B cell (primary cell): ENCODE measurements around the gene GNA12. TPM values are rescaled to one million over a fixed set of nuclear protein-coding genes. Genes with fewer than 3 reads are reported as not detected.

Experiments used
- ATAC-seq: fragments of 200-7000 bp; cut with Tn5 transposase; one replicate; pipeline ENCODE4 v1.10.0; 2021; ENCODE audit warnings: low read depth, mild to moderate bottlenecking, moderate number of reproducible peaks, moderate library complexity
- CTCF ChIA-PET: fragments of 350-600 bp; sonication (Branson Sonifier 250); formaldehyde crosslinking; loops from one replicate; lab custom pipeline; 2021; ENCODE audit warnings: antibody characterized with exemption, inconsistent platforms; lab: Charles Lee
- POLR2A ChIA-PET: fragments of 350-600 bp; sonication (Branson Sonifier 250); formaldehyde crosslinking; loops from one replicate; lab custom pipeline; 2021; ENCODE audit warnings: antibody characterized with exemption; lab: Charles Lee
- DNase-seq: peaks from one replicate; pipeline ENCODE4 v3.0.0; 2013
- H2AFZ ChIP-seq: 2 replicates; pipeline ENCODE4 v1.6.1; 2012; ENCODE audit warnings: mild to moderate bottlenecking, low read depth, low read length; ENCODE audit not compliant: insufficient read depth, poor library complexity, severe bottlenecking
- H3K27ac ChIP-seq, 2 donors: 1 replicate in 1 of 2; 2 replicates in 1 of 2; pipeline ENCODE4 v1.5.1; 2012 to 2013; ENCODE audit warnings: low read length in 2 of 2, mild to moderate bottlenecking in 2 of 2, moderate library complexity in 1 of 2
- H3K27me3 ChIP-seq, 4 experiments: fragments of 200-600 bp in 1 of 4; sonication (generic) in 1 of 4; replicated peaks in 1 of 4; 1 replicate in 2 of 4; 2 replicates in 2 of 4; pipeline versions ENCODE4 v1.6.1 to v1.7.0; 2013 to 2016; ENCODE audit warnings: low read length in 3 of 4, mild to moderate bottlenecking in 2 of 4, mixed read lengths in 1 of 4, moderate library complexity in 1 of 4; ENCODE audit not compliant: insufficient read depth in 4 of 4, control insufficient read depth in 3 of 4; ENCODE audit errors: control extremely low read depth in 1 of 4
- H3K36me3 ChIP-seq, 2 experiments: replicated peaks in 1 of 2; 1 replicate in 1 of 2; 2 replicates in 1 of 2; pipeline versions ENCODE4 v1.6.1 to v1.7.1; 2013; ENCODE audit warnings: low read length in 1 of 2; ENCODE audit not compliant: insufficient read depth in 2 of 2, control insufficient read depth in 1 of 2; ENCODE audit errors: control extremely low read depth in 1 of 2, extremely low read depth in 1 of 2
- H3K4me1 ChIP-seq, 2 donors: fragments of 200-600 bp in 1 of 2; sonication (generic) in 1 of 2; 1 replicate in 1 of 2; 2 replicates in 1 of 2; pipeline versions ENCODE4 v1.5.1 to v1.6.1; 2013 to 2017; ENCODE audit warnings: low read length in 2 of 2; ENCODE audit not compliant: control insufficient read depth in 2 of 2, insufficient read depth in 2 of 2
- H3K4me2 ChIP-seq: replicated peaks from 2 replicates; pipeline ENCODE3; 2012; ENCODE audit warnings: mild to moderate bottlenecking, low read depth, low read length; ENCODE audit not compliant: poor library complexity, severe bottlenecking
- H3K4me3 ChIP-seq, 5 experiments: fragments of 200-600 bp in 1 of 5; sonication (generic) in 1 of 5; 1 replicate in 3 of 5; 2 replicates in 2 of 5; pipeline versions ENCODE4 v1.5.1 to v1.7.0; 2011 to 2016; ENCODE audit warnings: low read length in 4 of 5, mild to moderate bottlenecking in 4 of 5, low read depth in 2 of 5, control low read depth in 1 of 5, moderate library complexity in 1 of 5; ENCODE audit not compliant: insufficient read depth in 1 of 5; ENCODE audit errors: control extremely low read depth in 1 of 5, extremely low read depth in 1 of 5
- H3K79me2 ChIP-seq: fragments of 200-600 bp; sonication (generic); one replicate; pipeline ENCODE4 v1.6.0; 2016; ENCODE audit warnings: low read length; ENCODE audit not compliant: control insufficient read depth, insufficient read depth
- H3K9ac ChIP-seq: fragments of 200-600 bp; sonication (generic); 2 replicates; pipeline ENCODE4 v1.6.1; 2017; ENCODE audit warnings: mild to moderate bottlenecking, low read length, moderate library complexity
- H3K9me3 ChIP-seq, 3 donors: one replicate each; pipeline versions ENCODE4 v1.6.1 to v1.7.1; 2013; ENCODE audit warnings: low read length in 2 of 3; ENCODE audit not compliant: control insufficient read depth in 2 of 3, insufficient read depth in 1 of 3; ENCODE audit errors: control extremely low read depth in 1 of 3
- H4K20me1 ChIP-seq: 2 replicates; pipeline ENCODE4 v1.6.0; 2012; ENCODE audit warnings: mild to moderate bottlenecking, low read length; ENCODE audit not compliant: insufficient read depth, control insufficient read depth, poor library complexity, severe bottlenecking
- H3K27ac Mint-ChIP-seq: one replicate; pipeline ENCODE4 v1.8.0; 2021; ENCODE audit warnings: mixed read lengths
- H3K27me3 Mint-ChIP-seq: one replicate; pipeline ENCODE4 v1.8.0; 2021; ENCODE audit warnings: mixed read lengths
- H3K4me1 Mint-ChIP-seq: one replicate; pipeline ENCODE4 v1.8.0; 2021; ENCODE audit warnings: mixed read lengths
- H3K4me3 Mint-ChIP-seq: one replicate; pipeline ENCODE4 v1.8.0; 2021; ENCODE audit warnings: mixed read lengths
- H3K9me3 Mint-ChIP-seq: one replicate; pipeline ENCODE4 v1.8.0; 2022; ENCODE audit warnings: mixed read lengths; ENCODE audit not compliant: insufficient read depth
- CTCF ChIP-seq: fragments of 200-600 bp; IDR thresholded peaks from one replicate; pipeline ENCODE4 v1.8.0; 2022; ENCODE audit warnings: antibody characterized with exemption, mild to moderate bottlenecking
- EZH2 ChIP-seq: IDR thresholded peaks from 2 replicates; pipeline ENCODE4 v1.6.1; 2012; ENCODE audit warnings: borderline replicate concordance, low read depth, mild to moderate bottlenecking, moderate library complexity, low read length; ENCODE audit not compliant: insufficient read depth, poor library complexity, severe bottlenecking
- WGBS: methylation state at CpG from one replicate; pipeline ENCODE4 v1.1.5; 2013; ENCODE audit warnings: missing lambda C conversion rate; ENCODE audit not compliant: insufficient coverage; 5-methylcytosine and 5-hydroxymethylcytosine counted together
- intact Hi-C: fragments of 100-400 bp; cut with micrococcal nuclease; formaldehyde crosslinking; loops from one replicate; pipeline ENCODE4 v1.10.0; 2022
- polyA plus RNA-seq: library from polyadenylated mRNA; depleted of rRNA; stranded (reverse); fragments of >200 nt; gene quantifications from 2 replicates; pipeline ENCODE4 v1.2.3, GENCODE V29; 2012
- total RNA-seq, 2 donors: library from RNA; stranded (reverse); fragments of 120-200 nt in 1 of 2; gene quantifications; 1 replicate in 1 of 2; 2 replicates in 1 of 2; pipeline versions ENCODE4 v1.2.3 to v1.2.4, GENCODE V29; 2013 to 2022

GNA12 gene
- total and polyA plus RNA-seq, 2 donors (not counting 1 experiment from before 2014, with no cell fraction given): 34.6 to 110 TPM

- Histone ChIP-seq H3K79me2 (peaks cover 28% of the 10 kb centered on the region), H4K20me1 (peaks cover 8% of the 10 kb centered on the region), H3K4me2 (no peak overlapping the region), H3K36me3 (peaks cover 3 to 14% of the 10 kb centered on the region in 2 experiments), H3K4me3 (no peak overlapping the region), H3K9me3 (no peaks in the 10 kb centered on the region), H3K27me3 (no peaks in the 10 kb centered on the region), H3K4me1 (peaks cover 15 to 19% of the 10 kb centered on the region in 2 donors), H3K27ac (no peak overlapping the region), H3K9ac (no peak overlapping the region), H2AFZ (no peak overlapping the region)
- no peak for ATAC-seq
- WGBS: 91% methylated on average over 12 of the region's 14 CpGs
- H3K4me3 Mint-ChIP-seq: no peak overlapping the region
- no peaks in the 10 kb centered on the region for H3K9me3 Mint-ChIP-seq
- no peaks in the 10 kb centered on the region for H3K27me3 Mint-ChIP-seq
- no peak for DNase-seq
- TF ChIP-seq CTCF (no peak), EZH2 (no peak)
- H3K4me1 Mint-ChIP-seq: peaks cover 49% of the 10 kb centered on the region
- peak overlapping the region; percentile 7 for H3K27ac Mint-ChIP-seq
- CTCF ChIA-PET: interaction anchor here (0.9 kb wide), 1 partner anchor 305 kb away, joined by 3 read pairs; no protein-coding TSS in a partner anchor
- POLR2A ChIA-PET: no interaction called here
- intact Hi-C loops: no loop called here
Measured at GRCh38 chr7:2775376-2775775, 68.7 kb downstream of the GNA12 start.

- ChIA-PET CTCF (no interaction called here), POLR2A (no interaction called here)
- ATAC-seq (no peak), DNase-seq (no peak)
- H3K79me2 ChIP-seq: peaks cover 33% of the 10 kb centered on the region
- peak overlapping the region; percentile 7 for H3K27ac Mint-ChIP-seq
- peaks cover 3 to 14% of the 10 kb centered on the region in 2 experiments for H3K36me3 ChIP-seq
- no peaks in the 10 kb centered on the region for H3K9me3 Mint-ChIP-seq
- H3K27me3 ChIP-seq: no peaks in the 10 kb centered on the region
- H3K4me3 ChIP-seq: no peak overlapping the region
- H3K27ac ChIP-seq: no peak overlapping the region
- H3K4me3 Mint-ChIP-seq: no peak overlapping the region
- no peak overlapping the region for H2AFZ ChIP-seq
- H3K27me3 Mint-ChIP-seq: no peaks in the 10 kb centered on the region
- no peak for TF ChIP-seq CTCF
- no peak for TF ChIP-seq EZH2
- peaks cover 10% of the 10 kb centered on the region for H4K20me1 ChIP-seq
- H3K9ac ChIP-seq: no peak overlapping the region
- no peak overlapping the region for H3K4me2 ChIP-seq
- no peaks in the 10 kb centered on the region for H3K9me3 ChIP-seq
- intact Hi-C loops: loop anchor here (5.0 kb wide), 2 partner anchors 32 to 47 kb away; no protein-coding TSS in a partner anchor
- H3K4me1 ChIP-seq: peaks cover 15 to 19% of the 10 kb centered on the region in 2 donors
- WGBS: 97% methylated on average over 4 of the region's 7 CpGs
- peaks cover 51% of the 10 kb centered on the region for H3K4me1 Mint-ChIP-seq
Measured at GRCh38 chr7:2774935-2775334, 69.2 kb downstream of the GNA12 start.
